HepG2 (cell line): Measurements from ENCODE around the gene TH. TPM values are rescaled to one million over a fixed set of nuclear protein-coding genes. Genes with fewer than 3 reads are reported as not detected.

Experiments used
- ATAC-seq: fragments of 200-7000 bp; cut with Tn5 transposase; 3 replicates; pipeline ENCODE4 v1.9.1; 2020; ENCODE audit warnings: mild to moderate bottlenecking, moderate library complexity
- BruUV-seq: library from RNA; stranded (reverse); fragments of 400-500 nt; replicated peaks from 2 replicates; lab custom pipeline; 2021; lab: Mats Ljungman, UMichigan
- CTCF ChIA-PET: fragments of 300-600 bp; formaldehyde crosslinking; extraction: SDS; loops from one replicate; lab custom pipeline; 2021; ENCODE audit warnings: low total read pairs, inconsistent platforms, low intra/inter-chr PET ratio; lab: Yijun Ruan, JAX
- POLR2A ChIA-PET: fragments of 350-600 bp; sonication (Branson Sonifier 250); formaldehyde crosslinking; loops from one replicate; lab custom pipeline; 2020; ENCODE audit warnings: antibody characterized with exemption, inconsistent platforms; lab: Yijun Ruan, JAX
- DNase-seq: peaks from one replicate; pipeline ENCODE4 v3.0.0-alpha.2; 2015; ENCODE audit warnings: low spot score
- FAIRE-seq: peaks from 3 replicates; lab custom pipeline; 2011; peaks lifted over from hg19 to GRCh38; lab: Jason Lieb, UNC
- H2AFZ ChIP-seq: one replicate; pipeline ENCODE4 v1.6.1; 2011; ENCODE audit warnings: low read length, inconsistent platforms
- H3K27ac ChIP-seq: fragments of 300-600 bp; 3 replicates; pipeline ENCODE4 v1.8.0; 2011; ENCODE audit warnings: mixed run types, mild to moderate bottlenecking, mixed read lengths, low read length, inconsistent platforms; ENCODE audit not compliant: insufficient read depth; ENCODE audit errors: extremely low read length
- H3K27me3 ChIP-seq, 2 experiments: fragments of 200-600 bp in 1 of 2; 2 replicates in 1 of 2; 3 replicates in 1 of 2; pipeline versions ENCODE4 v1.6.0 to v1.8.0; 2011; ENCODE audit warnings: low read length in 2 of 2, mild to moderate bottlenecking in 2 of 2, moderate library complexity in 2 of 2, inconsistent platforms in 1 of 2; ENCODE audit not compliant: insufficient read depth in 2 of 2, control insufficient read depth in 1 of 2
- H3K36me3 ChIP-seq, 2 experiments: fragments of 200-600 bp in 1 of 2; replicated peaks in 1 of 2; 2 replicates in 1 of 2; 3 replicates in 1 of 2; pipeline versions ENCODE4 v1.5.1 to v1.8.0; 2011; ENCODE audit warnings: low read length in 2 of 2, inconsistent platforms in 1 of 2; ENCODE audit not compliant: insufficient read depth in 2 of 2, control insufficient read depth in 1 of 2
- H3K4me1 ChIP-seq: 2 replicates; pipeline ENCODE4 v1.5.1; 2012; ENCODE audit warnings: low read length, inconsistent platforms; ENCODE audit not compliant: insufficient read depth
- H3K4me2 ChIP-seq: 2 replicates; pipeline ENCODE4 v1.6.0; 2011; ENCODE audit warnings: low read depth, low read length, inconsistent platforms
- H3K4me3 ChIP-seq, 3 experiments: fragments of 200-600 bp in 1 of 3; sonication (generic), shearing (Covaris generic) in 1 of 3; replicated peaks in 1 of 3; 2 replicates each; pipeline ENCODE4 v1.5.1; 2011 to 2016; ENCODE audit warnings: low read length in 3 of 3, inconsistent platforms in 2 of 3, low read depth in 2 of 3, mild to moderate bottlenecking in 2 of 3, control low read depth in 1 of 3, mixed read lengths in 1 of 3; ENCODE audit not compliant: insufficient read depth in 1 of 3
- H3K79me2 ChIP-seq: one replicate; pipeline ENCODE4 v1.6.1; 2011; ENCODE audit warnings: low read length, inconsistent platforms; ENCODE audit not compliant: insufficient read depth
- H3K9ac ChIP-seq: 2 replicates; pipeline ENCODE4 v1.6.0; 2011; ENCODE audit warnings: mild to moderate bottlenecking, low read depth, low read length, inconsistent platforms; ENCODE audit not compliant: insufficient read depth
- H3K9me3 ChIP-seq: 2 replicates; pipeline ENCODE4 v1.5.1; 2012; ENCODE audit warnings: mild to moderate bottlenecking, low read length
- H4K20me1 ChIP-seq: 2 replicates; pipeline ENCODE4 v1.6.0; 2011; ENCODE audit warnings: inconsistent platforms, mild to moderate bottlenecking, low read length, moderate library complexity; ENCODE audit not compliant: insufficient read depth
- FOXO1 ChIP-seq: sonication (generic); formaldehyde crosslinking; IDR thresholded peaks from 2 replicates; pipeline ENCODE4 v1.4.0; 2020; ENCODE audit warnings: missing genetic modification reagents
- MAFK ChIP-seq, 2 experiments: IDR thresholded peaks in 1 of 2; conservative IDR thresholded peaks in 1 of 2; 2 replicates each; pipeline ENCODE4 v1.6.1; 2011; ENCODE audit warnings: improper control_type of control experiment in 2 of 2, low read length in 2 of 2
- PAX8 ChIP-seq: sonication (generic); formaldehyde crosslinking; IDR thresholded peaks from 2 replicates; pipeline ENCODE4 v1.8.0; 2022; ENCODE audit warnings: mild to moderate bottlenecking, missing genetic modification reagents, borderline replicate concordance
- SMAD3 ChIP-seq: sonication (generic); formaldehyde crosslinking; IDR thresholded peaks from 2 replicates; pipeline ENCODE4 v1.4.0; 2020; ENCODE audit warnings: missing genetic modification reagents
- SSRP1 ChIP-seq: IDR thresholded peaks from 2 replicates; pipeline ENCODE4 v1.6.1; 2016; ENCODE audit warnings: control low read depth
- TGIF2 ChIP-seq: IDR thresholded peaks from 2 replicates; pipeline ENCODE4 v1.6.1; 2016; ENCODE audit warnings: control low read depth, missing compliant biosample characterization
- ZBTB8A ChIP-seq: sonication (generic); formaldehyde crosslinking; IDR thresholded peaks from 2 replicates; pipeline ENCODE4 v1.4.0; 2020; ENCODE audit warnings: mild to moderate bottlenecking, low read depth, missing genetic modification reagents, borderline replicate concordance
- ZFX ChIP-seq: sonication (generic); formaldehyde crosslinking; IDR thresholded peaks from 2 replicates; pipeline ENCODE4 v1.4.0; 2020; ENCODE audit warnings: mild to moderate bottlenecking, low read depth, missing genetic modification reagents, moderate library complexity
- ZNF790 ChIP-seq: sonication (generic); formaldehyde crosslinking; IDR thresholded peaks from 2 replicates; pipeline ENCODE4 v1.8.0; 2022; ENCODE audit warnings: missing genetic modification reagents, mild to moderate bottlenecking, borderline replicate concordance
- WGBS: methylation state at CpG from one replicate; pipeline ENCODE4 v1.1.6; 2017; ENCODE audit warnings: low lambda C conversion rate; 5-methylcytosine and 5-hydroxymethylcytosine counted together
- in situ Hi-C: cut with HindIII; loops from 2 replicates; pipeline ENCODE4 v1.10.0; 2017; ENCODE audit warnings: low pct_unique_long_range_greater_than_20kb; ENCODE audit not compliant: extremely low pct_ligation_motif_present
- intact Hi-C: fragments of 100-400 bp; cut with micrococcal nuclease; formaldehyde crosslinking; loops from one replicate; pipeline ENCODE4 v1.10.0; 2022; ENCODE audit not compliant: unreplicated experiment
- polyA plus RNA-seq, 8 experiments: library from polyadenylated mRNA; depleted of rRNA in 3 of 8; stranded (reverse) in 7 of 8; unstranded in 1 of 8; fragments of >200 nt; fragmentation: Illumina TruSeq in 4 of 8; extraction: Trizol in 4 of 8; gene quantifications; 2 replicates each; pipeline versions ENCODE4 v1.2.1 to v1.2.3, GENCODE V29; 2011 to 2016; ENCODE audit warnings: low read depth in 4 of 8, missing spikeins in 1 of 8, mixed read lengths in 1 of 8; ENCODE audit not compliant: insufficient read depth in 1 of 8
- total RNA-seq, 5 experiments: library from RNA; depleted of rRNA; stranded (reverse); fragments of >200 nt; fragmentation: Illumina TruSeq; extraction: Trizol; gene quantifications; 2 replicates each; pipeline ENCODE4 v1.2.3, GENCODE V29; 2016; ENCODE audit warnings: low read depth in 1 of 5
- TF ChIP-seq, protein P1 (sequence below): sonication (generic); formaldehyde crosslinking; IDR thresholded peaks from 2 replicates; pipeline ENCODE4 v1.5.0; 2020; ENCODE audit warnings: mild to moderate bottlenecking, missing genetic modification reagents, borderline replicate concordance
- TF ChIP-seq, protein P2 (sequence below): sonication (generic); formaldehyde crosslinking; IDR thresholded peaks from 2 replicates; pipeline ENCODE4 v1.8.1; 2023; ENCODE audit warnings: mild to moderate bottlenecking, moderate library complexity, missing genetic modification reagents
- TF ChIP-seq, protein P3 (sequence below): sonication (generic); formaldehyde crosslinking; IDR thresholded peaks from 2 replicates; pipeline ENCODE4 v1.4.0; 2020; ENCODE audit warnings: mild to moderate bottlenecking, missing genetic modification reagents
- TF ChIP-seq, protein P4 (sequence below): sonication (generic); formaldehyde crosslinking; IDR thresholded peaks from 2 replicates; pipeline ENCODE4 v1.4.0; 2020; ENCODE audit warnings: missing genetic modification reagents, borderline replicate concordance

The TH gene
- total and polyA plus RNA-seq, 2 of the 13 experiments (the other 11 are each of a cell fraction or from before 2014, with no cell fraction given) = 0.36 TPM; not detected in 1

DNA sequence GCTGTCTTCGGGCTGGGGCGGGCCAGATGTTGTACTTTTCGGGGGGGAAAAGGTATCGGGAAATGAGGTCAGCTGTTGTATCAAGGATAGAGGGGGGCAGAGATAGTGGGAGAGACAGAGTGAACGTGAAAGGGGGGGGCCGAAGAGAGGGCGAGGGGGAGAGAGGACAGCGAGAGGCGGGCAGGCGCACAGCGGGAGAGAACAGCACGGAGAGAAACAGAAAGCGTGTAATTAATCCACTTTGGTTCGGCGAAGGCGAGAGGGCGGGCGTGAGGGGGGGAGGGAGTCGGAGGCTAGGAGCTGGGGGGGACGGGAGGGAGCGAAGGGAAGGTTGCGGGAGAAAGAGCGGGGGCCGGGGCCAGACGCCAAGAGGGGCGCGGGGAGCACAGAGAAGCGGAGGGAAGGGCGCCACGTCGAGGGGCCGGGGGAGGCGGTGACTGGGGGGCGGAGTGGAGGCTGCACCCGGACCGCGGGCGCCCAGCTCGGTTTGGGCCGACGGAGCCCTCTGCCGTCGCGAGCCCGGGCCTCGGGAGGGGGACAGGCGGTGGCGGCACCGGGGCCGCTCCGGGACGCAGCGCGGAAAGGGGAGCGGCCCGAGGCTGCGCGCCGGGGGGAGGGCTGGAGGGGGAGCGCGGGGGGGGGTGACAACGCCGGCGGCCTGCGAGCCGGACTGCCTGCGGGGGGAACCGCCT lies 33.0 kb downstream of the TH start:
- POLR2A ChIA-PET = interaction anchor here (1.0 to 6.5 kb wide), 9 partner anchors 10 to 456 kb away, joined by 3 to 108 read pairs (median 6); partner anchors contain the start of gene MRPL23
- peaks cover 46% of the 10 kb centered on the region for H4K20me1 ChIP-seq
- CTCF ChIA-PET = interaction anchor here (0.6 to 1.7 kb wide), 3 partner anchors 13 to 986 kb away, joined by 3 read pairs; no protein-coding TSS in a partner anchor
- peak overlapping the region; percentile 80 for H3K27ac ChIP-seq
- peak overlapping the region; percentile 75 for H3K4me2 ChIP-seq
- H3K9me3 ChIP-seq = no peaks in the 10 kb centered on the region
- intact Hi-C loops = no loop called here
- peaks cover 17% of the 10 kb centered on the region for H3K79me2 ChIP-seq
- TSS peak; percentile 87 for BruUV-seq
- H3K4me1 ChIP-seq = peaks cover 56% of the 10 kb centered on the region
- DNase-seq (no peak), FAIRE-seq (no peak), ATAC-seq (no peak)
- peaks cover 10 to 22% of the 10 kb centered on the region in 2 experiments; a peak in 4 of 5 replicates for H3K36me3 ChIP-seq
- peak overlapping the region; percentile 72 to 84 (median 80) for H3K4me3 ChIP-seq
- H3K27me3 ChIP-seq = peaks cover 0 to 36% of the 10 kb centered on the region in 2 experiments; a peak in 4 of 5 replicates
- no peak overlapping the region for H2AFZ ChIP-seq
- WGBS = 2% methylated on average over 44 of the region's 68 CpGs
- peak overlapping the region; percentile 72 for H3K9ac ChIP-seq
- in situ Hi-C loops = no loop called here
- TF ChIP-seq, protein P1, sequence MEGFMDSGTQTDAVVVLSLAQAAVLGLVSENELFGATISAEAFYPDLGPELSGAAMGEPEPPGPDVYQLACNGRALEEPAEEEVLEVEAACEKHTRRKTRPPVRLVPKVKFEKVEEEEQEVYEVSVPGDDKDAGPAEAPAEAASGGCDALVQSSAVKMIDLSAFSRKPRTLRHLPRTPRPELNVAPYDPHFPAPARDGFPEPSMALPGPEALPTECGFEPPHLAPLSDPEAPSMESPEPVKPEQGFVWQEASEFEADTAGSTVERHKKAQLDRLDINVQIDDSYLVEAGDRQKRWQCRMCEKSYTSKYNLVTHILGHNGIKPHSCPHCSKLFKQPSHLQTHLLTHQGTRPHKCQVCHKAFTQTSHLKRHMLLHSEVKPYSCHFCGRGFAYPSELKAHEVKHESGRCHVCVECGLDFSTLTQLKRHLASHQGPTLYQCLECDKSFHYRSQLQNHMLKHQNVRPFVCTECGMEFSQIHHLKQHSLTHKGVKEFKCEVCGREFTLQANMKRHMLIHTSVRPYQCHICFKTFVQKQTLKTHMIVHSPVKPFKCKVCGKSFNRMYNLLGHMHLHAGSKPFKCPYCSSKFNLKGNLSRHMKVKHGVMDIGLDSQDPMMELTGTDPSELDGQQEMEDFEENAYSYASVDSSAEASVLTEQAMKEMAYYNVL (CRISPR knock-in tag) = no peak
- no peak for TF ChIP-seq TGIF2 (CRISPR knock-in tag)
- TF ChIP-seq SSRP1 = peak; percentile 99
- TF ChIP-seq SMAD3 (CRISPR knock-in tag) = no peak
- TF ChIP-seq MAFK (conservative IDR thresholded peaks at IDR 0.05 in 1 of 2, IDR thresholded peaks at IDR 0.05 in 1 of 2; ENCODE audit: low read length in 2 of 2) = no peak
- TF ChIP-seq ZBTB8A = no peak
- TF ChIP-seq ZFX (CRISPR knock-in tag) = no peak
- TF ChIP-seq, protein P2, sequence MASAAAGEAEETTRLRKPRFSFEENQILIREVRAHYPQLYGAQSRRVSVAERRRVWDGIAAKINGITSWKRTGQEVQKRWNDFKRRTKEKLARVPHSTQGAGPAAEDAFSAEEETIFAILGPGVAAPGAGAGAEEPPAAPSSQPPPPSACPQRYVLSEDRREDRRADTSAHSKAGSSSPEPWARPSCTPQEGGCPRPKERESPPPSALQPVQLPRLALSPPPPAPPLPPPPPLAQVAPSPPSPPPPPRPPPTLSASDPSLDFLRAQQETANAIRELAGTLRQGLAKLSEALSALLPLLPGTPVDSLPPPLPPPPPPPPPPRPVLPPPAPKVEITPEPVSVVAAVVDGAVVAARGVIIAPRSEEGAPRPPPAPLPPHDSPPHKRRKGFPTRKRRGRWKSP (CRISPR knock-in tag) = peak; percentile 44; the same call in 1 of the 2 replicates
- TF ChIP-seq PAX8 (CRISPR knock-in tag) = 0 out of 2 replicates have a peak, but pooled peaks have one; percentile 79
- peak; percentile 22; the same call in 1 of the 2 replicates for TF ChIP-seq ZNF790
- no peak for TF ChIP-seq FOXO1 (CRISPR knock-in tag)
- TF ChIP-seq, protein P3, sequence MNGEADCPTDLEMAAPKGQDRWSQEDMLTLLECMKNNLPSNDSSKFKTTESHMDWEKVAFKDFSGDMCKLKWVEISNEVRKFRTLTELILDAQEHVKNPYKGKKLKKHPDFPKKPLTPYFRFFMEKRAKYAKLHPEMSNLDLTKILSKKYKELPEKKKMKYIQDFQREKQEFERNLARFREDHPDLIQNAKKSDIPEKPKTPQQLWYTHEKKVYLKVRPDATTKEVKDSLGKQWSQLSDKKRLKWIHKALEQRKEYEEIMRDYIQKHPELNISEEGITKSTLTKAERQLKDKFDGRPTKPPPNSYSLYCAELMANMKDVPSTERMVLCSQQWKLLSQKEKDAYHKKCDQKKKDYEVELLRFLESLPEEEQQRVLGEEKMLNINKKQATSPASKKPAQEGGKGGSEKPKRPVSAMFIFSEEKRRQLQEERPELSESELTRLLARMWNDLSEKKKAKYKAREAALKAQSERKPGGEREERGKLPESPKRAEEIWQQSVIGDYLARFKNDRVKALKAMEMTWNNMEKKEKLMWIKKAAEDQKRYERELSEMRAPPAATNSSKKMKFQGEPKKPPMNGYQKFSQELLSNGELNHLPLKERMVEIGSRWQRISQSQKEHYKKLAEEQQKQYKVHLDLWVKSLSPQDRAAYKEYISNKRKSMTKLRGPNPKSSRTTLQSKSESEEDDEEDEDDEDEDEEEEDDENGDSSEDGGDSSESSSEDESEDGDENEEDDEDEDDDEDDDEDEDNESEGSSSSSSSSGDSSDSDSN (CRISPR knock-in tag) = no peak; the same call in 1 of the 2 replicates
- TF ChIP-seq, protein P4, sequence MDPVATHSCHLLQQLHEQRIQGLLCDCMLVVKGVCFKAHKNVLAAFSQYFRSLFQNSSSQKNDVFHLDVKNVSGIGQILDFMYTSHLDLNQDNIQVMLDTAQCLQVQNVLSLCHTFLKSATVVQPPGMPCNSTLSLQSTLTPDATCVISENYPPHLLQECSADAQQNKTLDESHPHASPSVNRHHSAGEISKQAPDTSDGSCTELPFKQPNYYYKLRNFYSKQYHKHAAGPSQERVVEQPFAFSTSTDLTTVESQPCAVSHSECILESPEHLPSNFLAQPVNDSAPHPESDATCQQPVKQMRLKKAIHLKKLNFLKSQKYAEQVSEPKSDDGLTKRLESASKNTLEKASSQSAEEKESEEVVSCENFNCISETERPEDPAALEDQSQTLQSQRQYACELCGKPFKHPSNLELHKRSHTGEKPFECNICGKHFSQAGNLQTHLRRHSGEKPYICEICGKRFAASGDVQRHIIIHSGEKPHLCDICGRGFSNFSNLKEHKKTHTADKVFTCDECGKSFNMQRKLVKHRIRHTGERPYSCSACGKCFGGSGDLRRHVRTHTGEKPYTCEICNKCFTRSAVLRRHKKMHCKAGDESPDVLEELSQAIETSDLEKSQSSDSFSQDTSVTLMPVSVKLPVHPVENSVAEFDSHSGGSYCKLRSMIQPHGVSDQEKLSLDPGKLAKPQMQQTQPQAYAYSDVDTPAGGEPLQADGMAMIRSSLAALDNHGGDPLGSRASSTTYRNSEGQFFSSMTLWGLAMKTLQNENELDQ = no peak
